Glutamatergic neuron (in vitro differentiated cells): ENCODE measurements around the gene TUBGCP2. TPM values are rescaled to one million over a fixed set of nuclear protein-coding genes. Genes with fewer than 3 reads are reported as not detected.
A peak's percentile ranks its signal among the peaks of the same experiment; 100 is the strongest.

Experiments
- DNase-seq: peaks from one replicate; pipeline ENCODE4 v3.0.0; 2022
- H3K27ac Mint-ChIP-seq: one replicate; pipeline ENCODE4 v1.8.0; 2020; ENCODE audit warnings: mild to moderate bottlenecking, mixed read lengths, inconsistent platforms; ENCODE audit not compliant: unreplicated experiment
- H3K27me3 Mint-ChIP-seq: one replicate; pipeline ENCODE4 v1.8.0; 2020; ENCODE audit warnings: mild to moderate bottlenecking, moderate library complexity, mixed read lengths, inconsistent platforms; ENCODE audit not compliant: unreplicated experiment
- H3K36me3 Mint-ChIP-seq: one replicate; pipeline ENCODE4 v1.8.0; 2020; ENCODE audit warnings: mild to moderate bottlenecking, mixed read lengths, inconsistent platforms; ENCODE audit not compliant: unreplicated experiment
- H3K4me1 Mint-ChIP-seq: one replicate; pipeline ENCODE4 v1.8.0; 2020; ENCODE audit warnings: mild to moderate bottlenecking, low read depth, mixed read lengths, inconsistent platforms; ENCODE audit not compliant: unreplicated experiment
- H3K4me3 Mint-ChIP-seq: one replicate; pipeline ENCODE4 v1.8.0; 2020; ENCODE audit warnings: mild to moderate bottlenecking, mixed read lengths, inconsistent platforms; ENCODE audit not compliant: unreplicated experiment
- H3K9me3 Mint-ChIP-seq: one replicate; pipeline ENCODE4 v1.8.0; 2020; ENCODE audit warnings: mild to moderate bottlenecking, moderate library complexity, mixed read lengths, inconsistent platforms; ENCODE audit not compliant: unreplicated experiment
- CTCF ChIP-seq: fragments of 200-600 bp; sonication (generic); IDR thresholded peaks from one replicate; pipeline ENCODE4 v1.5.0; 2021; ENCODE audit not compliant: partially characterized antibody, unreplicated experiment
- total RNA-seq: library from RNA; stranded (reverse); fragmentation: NEBNext Ultra II Directional; extraction: Animal tissue kit (Norgen Biotek cat#: 25700); gene quantifications from one replicate; pipeline ENCODE4 v1.2.1, GENCODE V29; 2021; ENCODE audit not compliant: unreplicated experiment

Gene TUBGCP2
- total RNA-seq, 1 donor from 2014 or later = 61.4 TPM

GRCh38 chr10:133276435-133277201 is 32.1 kb downstream of the TUBGCP2 start, which contains the start of gene ADAM8:
Gene ADAM8 (minus strand): TSS chr10:133276868. CDS start chr10:133276817, 51 bp downstream.
- Mint-ChIP-seq H3K27me3 (peaks cover 2% of the 10 kb centered on the region), H3K4me3 (no peak within 1 kb of the TSS), H3K9me3 (no peaks in the 10 kb centered on the region), H3K36me3 (no peaks in the 10 kb centered on the region), H3K27ac (no peak within 1 kb of the TSS), H3K4me1 (peaks cover 6% of the 10 kb centered on the region)
- DNase-seq = peak; percentile 63
- no peak for TF ChIP-seq CTCF

GRCh38 chr10:133276100-133276434 is 32.6 kb downstream of the TUBGCP2 start:
- TF ChIP-seq CTCF = no peak
- Mint-ChIP-seq H3K9me3 (no peaks in the 10 kb centered on the region), H3K36me3 (no peaks in the 10 kb centered on the region), H3K4me1 (peaks cover 6% of the 10 kb centered on the region), H3K27ac (no peak overlapping the region), H3K27me3 (peaks cover 2% of the 10 kb centered on the region), H3K4me3 (no peak overlapping the region)
- no peak for DNase-seq

GRCh38 chr10:133275684-133276092 is 33.0 kb downstream of the TUBGCP2 start:
- Mint-ChIP-seq H3K27me3 (peaks cover 2% of the 10 kb centered on the region), H3K36me3 (no peaks in the 10 kb centered on the region), H3K4me3 (no peak overlapping the region), H3K9me3 (no peaks in the 10 kb centered on the region), H3K4me1 (peaks cover 6% of the 10 kb centered on the region), H3K27ac (no peak overlapping the region)
- TF ChIP-seq CTCF = no peak
- DNase-seq = no peak

- Mint-ChIP-seq H3K27ac (no peak overlapping the region), H3K36me3 (no peaks in the 10 kb centered on the region), H3K4me3 (no peak overlapping the region), H3K4me1 (peaks cover 6% of the 10 kb centered on the region), H3K27me3 (peaks cover 2% of the 10 kb centered on the region), H3K9me3 (no peaks in the 10 kb centered on the region)
- DNase-seq = no peak
- no peak for TF ChIP-seq CTCF
Measured at GRCh38 chr10:133274751-133275683, 33.7 kb downstream of the TUBGCP2 start.
